G401 (cell line): ENCODE measurements around the gene FAM151A. TPM values are rescaled to one million over a fixed set of nuclear protein-coding genes. Genes with fewer than 3 reads are reported as not detected.

ENCODE experiments used
- DNase-seq: peaks from one replicate; pipeline ENCODE4 v3.0.0-alpha.2; 2015; ENCODE audit warnings: low spot score
- in situ Hi-C: cut with HindIII; loops from 2 replicates; pipeline ENCODE4 v1.10.0; 2016; ENCODE audit warnings: low sequenced_read_pairs, mixed read lengths
- total RNA-seq: library from RNA; depleted of rRNA; stranded (reverse); fragments of >200 nt; shearing (Covaris generic); gene quantifications from 2 replicates; pipeline ENCODE4 v1.2.3, GENCODE V29; 2014; rRNA removed

Gene FAM151A
- total RNA-seq, 1 experiment from 2014 or later, result 0.75 TPM

- no peak for DNase-seq
- in situ Hi-C loops, result no loop called here
These were observed 56.7 kb downstream of the FAM151A start for GRCh38 chr1:54566438-54567141.

- in situ Hi-C loops, result no loop called here
- no peak for DNase-seq
These were observed 58.2 kb downstream of the FAM151A start for GRCh38 chr1:54565113-54565501.

- DNase-seq, result no peak
- in situ Hi-C loops, result no loop called here
These were observed 58.8 kb downstream of the FAM151A start for GRCh38 chr1:54564312-54565112.

GRCh38 chr1:54559771-54560231 lies 63.5 kb downstream of the FAM151A start:
- in situ Hi-C loops, result no loop called here
- DNase-seq, result peak; percentile 76

Other genes with a start within 250 kb of the FAM151A start
- 64.0 and 71.2 TPM in 2 replicates for gene SSBP3, start 217.1 kb downstream of the FAM151A start, total RNA-seq
- 7.1 and 13.6 TPM in 2 replicates for gene ACOT11, start 75.3 kb downstream of the FAM151A start, total RNA-seq
- not detected in 2 replicates for gene MROH7, start 18.3 kb upstream of the FAM151A start, total RNA-seq
- 37.5 and 53.5 TPM in 2 replicates for gene TTC4, start 92.3 kb upstream of the FAM151A start, total RNA-seq
- 10.0 and 17.2 TPM in 2 replicates for gene PARS2, start 141.0 kb upstream of the FAM151A start, total RNA-seq
- not detected in 2 replicates for gene TTC22, start 177.8 kb upstream of the FAM151A start, total RNA-seq